Measurements from ENCODE around the gene EDAR.

The EDAR gene

DNA sequence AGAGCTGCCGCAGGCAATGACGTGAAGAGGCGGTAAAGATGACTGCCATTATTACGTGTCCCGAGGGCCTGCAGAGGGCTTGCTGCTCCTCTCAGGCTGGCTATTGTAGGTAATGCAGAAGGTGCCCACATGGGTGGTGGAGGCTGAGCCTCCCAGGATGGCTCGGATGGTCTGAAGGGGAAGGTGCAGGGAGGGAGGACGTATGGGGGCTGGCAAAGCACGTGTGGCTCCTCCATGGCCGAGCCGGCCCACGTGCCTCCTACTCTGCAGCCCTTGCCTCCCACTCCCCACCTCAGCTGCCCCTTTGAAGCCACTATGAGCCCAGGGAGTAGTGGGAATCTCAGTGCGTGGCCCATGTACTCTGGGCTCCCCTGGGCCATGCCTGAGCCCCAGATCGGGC lies 48.9 kb downstream of the EDAR start:
- H3K4me3 ChIP-seq (ENCODE audit: low read length in 2 of 2) = no peak overlapping the region
- H3K36me3 ChIP-seq (ENCODE audit: control insufficient read depth in 2 of 2, insufficient read depth in 2 of 2, low read length in 2 of 2) = no peaks in the 10 kb centered on the region
- no peaks in the 10 kb centered on the region for H3K9me3 ChIP-seq (ENCODE audit: control insufficient read depth in 2 of 2, low read length in 2 of 2)
- H3K4me1 ChIP-seq (ENCODE audit: control insufficient read depth, insufficient read depth, low read length) = no peaks in the 10 kb centered on the region
- H3K27me3 ChIP-seq (ENCODE audit: control insufficient read depth in 1 of 2, insufficient read depth in 2 of 2, low read length in 2 of 2) = no peaks in the 10 kb centered on the region
- H3K9ac ChIP-seq (ENCODE audit: low read length in 2 of 2) = no peak overlapping the region
- H3K27ac ChIP-seq (ENCODE audit: low read length) = no peak overlapping the region

DNA sequence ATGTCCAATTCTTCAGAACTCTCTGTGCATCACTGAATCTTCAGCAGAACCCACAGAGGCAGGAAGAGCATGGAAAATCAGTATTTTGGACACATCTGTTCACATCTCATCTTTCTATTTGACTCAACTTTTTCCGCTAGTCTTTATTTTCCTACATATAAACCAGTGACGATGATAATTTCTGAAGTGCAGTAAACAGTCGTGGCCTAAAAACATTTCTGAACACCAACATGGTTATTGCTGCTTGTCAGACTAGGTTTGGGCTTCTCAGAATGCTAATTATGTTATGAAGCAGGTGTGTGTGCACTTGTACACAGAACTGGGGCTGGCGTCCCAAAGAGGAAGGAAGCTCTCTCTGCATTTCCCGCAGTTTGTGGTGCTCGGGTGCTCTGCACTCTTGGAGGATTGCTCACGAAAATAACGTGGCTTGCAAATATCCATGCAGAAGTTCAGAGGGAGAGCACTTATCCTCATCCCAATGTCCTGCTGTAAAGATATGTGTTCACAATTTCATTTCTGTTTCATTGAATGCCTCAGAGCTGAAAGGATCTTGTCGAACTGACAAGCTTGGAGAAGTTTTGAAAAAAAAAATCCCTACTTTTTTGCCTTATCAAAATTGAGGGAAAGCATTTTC lies 50.8 kb downstream of the EDAR start:
- Histone ChIP-seq H3K27ac (ENCODE audit: low read length) (no peak overlapping the region), H3K9ac (ENCODE audit: low read length in 2 of 2) (no peak overlapping the region), H3K27me3 (ENCODE audit: control insufficient read depth in 1 of 2, insufficient read depth in 2 of 2, low read length in 2 of 2) (no peaks in the 10 kb centered on the region), H3K4me3 (ENCODE audit: low read length in 2 of 2) (no peak overlapping the region), H3K36me3 (ENCODE audit: control insufficient read depth in 2 of 2, insufficient read depth in 2 of 2, low read length in 2 of 2) (no peaks in the 10 kb centered on the region), H3K9me3 (ENCODE audit: control insufficient read depth in 2 of 2, low read length in 2 of 2) (no peaks in the 10 kb centered on the region), H3K4me1 (ENCODE audit: control insufficient read depth, insufficient read depth, low read length) (no peaks in the 10 kb centered on the region)

- Histone ChIP-seq H3K27me3 (ENCODE audit: control insufficient read depth in 1 of 2, insufficient read depth in 2 of 2, low read length in 2 of 2) (no peaks in the 10 kb centered on the region), H3K36me3 (ENCODE audit: control insufficient read depth in 2 of 2, insufficient read depth in 2 of 2, low read length in 2 of 2) (no peaks in the 10 kb centered on the region), H3K9ac (ENCODE audit: low read length in 2 of 2) (no peak overlapping the region), H3K27ac (ENCODE audit: low read length) (no peak overlapping the region), H3K9me3 (ENCODE audit: control insufficient read depth in 2 of 2, low read length in 2 of 2) (no peaks in the 10 kb centered on the region), H3K4me1 (ENCODE audit: control insufficient read depth, insufficient read depth, low read length) (no peaks in the 10 kb centered on the region), H3K4me3 (ENCODE audit: low read length in 2 of 2) (no peak overlapping the region)
These were observed 51.5 kb downstream of the EDAR start for GRCh38 chr2:108937367-108938017.

GRCh38 chr2:108936866-108937265 lies 52.2 kb downstream of the EDAR start:
- no peak overlapping the region for H3K27ac ChIP-seq (ENCODE audit: low read length)

DNA sequence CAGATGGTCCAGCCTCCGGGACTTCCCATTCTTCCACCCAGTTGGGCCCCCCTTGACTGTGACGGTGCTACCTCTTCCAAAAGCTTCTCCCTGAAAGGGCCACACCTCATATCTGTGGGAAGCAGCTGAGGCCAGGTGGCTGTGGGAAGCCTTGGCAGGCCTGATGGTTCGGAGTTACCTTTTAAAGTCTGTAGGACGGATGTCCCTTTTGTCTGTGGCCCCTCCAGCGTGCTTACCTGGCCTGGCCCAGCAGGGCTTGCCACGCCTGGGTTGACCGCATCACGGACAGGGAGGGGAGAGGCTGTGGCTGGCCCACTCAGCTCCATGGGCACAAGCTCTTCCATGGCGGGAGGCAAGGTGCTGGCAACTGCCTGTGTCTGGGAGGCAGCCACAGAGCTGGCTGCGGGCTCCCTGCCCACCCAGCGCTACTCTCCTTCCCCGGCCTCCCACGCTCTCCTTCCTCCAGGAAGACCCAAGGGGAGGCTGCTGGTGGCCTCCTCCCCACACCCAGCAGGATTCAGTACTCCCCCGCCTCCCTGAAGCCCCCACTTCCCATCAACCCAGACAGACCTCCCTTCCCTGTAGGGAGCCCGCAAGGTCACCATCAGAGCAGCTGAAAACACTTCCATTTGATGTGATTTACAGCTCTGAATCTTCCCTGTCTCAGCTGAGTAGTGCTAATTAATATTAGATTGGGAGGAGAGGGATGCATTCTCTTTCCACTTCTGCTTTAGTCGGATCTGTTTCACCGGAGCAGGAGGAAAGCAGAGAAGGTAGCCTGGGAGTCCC lies 52.8 kb downstream of the EDAR start:
- Histone ChIP-seq H3K9ac (ENCODE audit: low read length in 2 of 2) (no peak overlapping the region), H3K27ac (ENCODE audit: low read length) (no peak overlapping the region), H3K27me3 (ENCODE audit: control insufficient read depth in 1 of 2, insufficient read depth in 2 of 2, low read length in 2 of 2) (no peaks in the 10 kb centered on the region), H3K4me1 (ENCODE audit: control insufficient read depth, insufficient read depth, low read length) (no peaks in the 10 kb centered on the region), H3K9me3 (ENCODE audit: control insufficient read depth in 2 of 2, low read length in 2 of 2) (no peaks in the 10 kb centered on the region), H3K36me3 (ENCODE audit: control insufficient read depth in 2 of 2, insufficient read depth in 2 of 2, low read length in 2 of 2) (no peaks in the 10 kb centered on the region), H3K4me3 (ENCODE audit: low read length in 2 of 2) (no peak overlapping the region)

More at GRCh38 chr2:108936866-108937265, 52.2 kb downstream of the EDAR start:
- H3K4me1 ChIP-seq (ENCODE audit: control insufficient read depth, insufficient read depth, low read length) = no peaks in the 10 kb centered on the region
- no peaks in the 10 kb centered on the region for H3K27me3 ChIP-seq (ENCODE audit: control insufficient read depth in 1 of 2, insufficient read depth in 2 of 2, low read length in 2 of 2)
- no peaks in the 10 kb centered on the region for H3K36me3 ChIP-seq (ENCODE audit: control insufficient read depth in 2 of 2, insufficient read depth in 2 of 2, low read length in 2 of 2)
- H3K9me3 ChIP-seq (ENCODE audit: control insufficient read depth in 2 of 2, low read length in 2 of 2) = no peaks in the 10 kb centered on the region
- no peak overlapping the region for H3K4me3 ChIP-seq (ENCODE audit: low read length in 2 of 2)
- H3K9ac ChIP-seq (ENCODE audit: low read length in 2 of 2) = no peak overlapping the region

GRCh38 chr2:108935271-108935741 lies 53.7 kb downstream of the EDAR start:
- no peak overlapping the region for H3K4me3 ChIP-seq (ENCODE audit: low read length in 2 of 2)
- no peaks in the 10 kb centered on the region for H3K27me3 ChIP-seq (ENCODE audit: control insufficient read depth in 1 of 2, insufficient read depth in 2 of 2, low read length in 2 of 2)
- H3K9ac ChIP-seq (ENCODE audit: low read length in 2 of 2) = no peak overlapping the region
- H3K4me1 ChIP-seq (ENCODE audit: control insufficient read depth, insufficient read depth, low read length) = no peaks in the 10 kb centered on the region
- no peaks in the 10 kb centered on the region for H3K9me3 ChIP-seq (ENCODE audit: control insufficient read depth in 2 of 2, low read length in 2 of 2)
- H3K27ac ChIP-seq (ENCODE audit: low read length) = no peak overlapping the region
- no peaks in the 10 kb centered on the region for H3K36me3 ChIP-seq (ENCODE audit: control insufficient read depth in 2 of 2, insufficient read depth in 2 of 2, low read length in 2 of 2)

- Histone ChIP-seq H3K27ac (ENCODE audit: low read length) (no peak overlapping the region), H3K36me3 (ENCODE audit: control insufficient read depth in 2 of 2, insufficient read depth in 2 of 2, low read length in 2 of 2) (no peaks in the 10 kb centered on the region), H3K4me3 (ENCODE audit: low read length in 2 of 2) (no peak overlapping the region), H3K27me3 (ENCODE audit: control insufficient read depth in 1 of 2, insufficient read depth in 2 of 2, low read length in 2 of 2) (no peaks in the 10 kb centered on the region), H3K4me1 (ENCODE audit: control insufficient read depth, insufficient read depth, low read length) (no peaks in the 10 kb centered on the region), H3K9me3 (ENCODE audit: control insufficient read depth in 2 of 2, low read length in 2 of 2) (no peaks in the 10 kb centered on the region), H3K9ac (ENCODE audit: low read length in 2 of 2) (no peak overlapping the region)
These were observed 54.3 kb downstream of the EDAR start for GRCh38 chr2:108934583-108935245.

GRCh38 chr2:108934151-108934550 lies 54.9 kb downstream of the EDAR start:
- no peaks in the 10 kb centered on the region for H3K9me3 ChIP-seq (ENCODE audit: control insufficient read depth in 2 of 2, low read length in 2 of 2)
- no peaks in the 10 kb centered on the region for H3K27me3 ChIP-seq (ENCODE audit: control insufficient read depth in 1 of 2, insufficient read depth in 2 of 2, low read length in 2 of 2)
- H3K36me3 ChIP-seq (ENCODE audit: control insufficient read depth in 2 of 2, insufficient read depth in 2 of 2, low read length in 2 of 2) = no peaks in the 10 kb centered on the region
- no peak overlapping the region for H3K9ac ChIP-seq (ENCODE audit: low read length in 2 of 2)
- no peak overlapping the region for H3K4me3 ChIP-seq (ENCODE audit: low read length in 2 of 2)
- peaks cover 1% of the 10 kb centered on the region for H3K4me1 ChIP-seq (ENCODE audit: control insufficient read depth, insufficient read depth, low read length)
- H3K27ac ChIP-seq (ENCODE audit: low read length) = no peak overlapping the region

GRCh38 chr2:108933691-108934117 lies 55.3 kb downstream of the EDAR start:
- Histone ChIP-seq H3K27ac (ENCODE audit: low read length) (no peak overlapping the region), H3K9ac (ENCODE audit: low read length in 2 of 2) (no peak overlapping the region)

GRCh38 chr2:108932736-108933332 lies 56.2 kb downstream of the EDAR start:
- H3K4me3 ChIP-seq (ENCODE audit: low read length in 2 of 2) = no peak overlapping the region
- H3K4me1 ChIP-seq (ENCODE audit: control insufficient read depth, insufficient read depth, low read length) = peaks cover 4% of the 10 kb centered on the region
- no peaks in the 10 kb centered on the region for H3K9me3 ChIP-seq (ENCODE audit: control insufficient read depth in 2 of 2, low read length in 2 of 2)
- no peaks in the 10 kb centered on the region for H3K36me3 ChIP-seq (ENCODE audit: control insufficient read depth in 2 of 2, insufficient read depth in 2 of 2, low read length in 2 of 2)
- H3K27me3 ChIP-seq (ENCODE audit: control insufficient read depth in 1 of 2, insufficient read depth in 2 of 2, low read length in 2 of 2) = no peaks in the 10 kb centered on the region
- no peak overlapping the region for H3K27ac ChIP-seq (ENCODE audit: low read length)
- H3K9ac ChIP-seq (ENCODE audit: low read length in 2 of 2) = no peak overlapping the region

More at GRCh38 chr2:108933691-108934117, 55.3 kb downstream of the EDAR start:
- H3K27me3 ChIP-seq (ENCODE audit: control insufficient read depth in 1 of 2, insufficient read depth in 2 of 2, low read length in 2 of 2) = no peaks in the 10 kb centered on the region
- H3K9me3 ChIP-seq (ENCODE audit: control insufficient read depth in 2 of 2, low read length in 2 of 2) = no peaks in the 10 kb centered on the region
- H3K4me3 ChIP-seq (ENCODE audit: low read length in 2 of 2) = no peak overlapping the region
- H3K36me3 ChIP-seq (ENCODE audit: control insufficient read depth in 2 of 2, insufficient read depth in 2 of 2, low read length in 2 of 2) = no peaks in the 10 kb centered on the region
- peaks cover 4% of the 10 kb centered on the region for H3K4me1 ChIP-seq (ENCODE audit: control insufficient read depth, insufficient read depth, low read length)

Measured in stomach smooth muscle (tissue), 2 donors.